NCI-H2227 treated with DMSO at 0.1 percent for 48 hours (cell line): Measurements from ENCODE around the gene VPS4B.
"Not testable (repeated sequence)": the region's sequence is repeated elsewhere in the genome, so short reads cannot be mapped to it uniquely, and the experiment has no call there.

Source experiments
- DNase-seq: peaks from one replicate; lab custom pipeline; 2025; lab: John Stamatoyannopoulos, UW

The VPS4B gene

GRCh38 chr18:63367053-63367953 is 55.0 kb downstream of the VPS4B start, which contains the start of gene KDSR:
KDSR (minus strand) TSS chr18:63367206; CDS start chr18:63367118, 88 bp downstream.
- DNase-seq = peak; percentile 98

GRCh38 chr18:63366213-63367052 is 55.8 kb downstream of the VPS4B start:
- DNase-seq = no peak

DNA sequence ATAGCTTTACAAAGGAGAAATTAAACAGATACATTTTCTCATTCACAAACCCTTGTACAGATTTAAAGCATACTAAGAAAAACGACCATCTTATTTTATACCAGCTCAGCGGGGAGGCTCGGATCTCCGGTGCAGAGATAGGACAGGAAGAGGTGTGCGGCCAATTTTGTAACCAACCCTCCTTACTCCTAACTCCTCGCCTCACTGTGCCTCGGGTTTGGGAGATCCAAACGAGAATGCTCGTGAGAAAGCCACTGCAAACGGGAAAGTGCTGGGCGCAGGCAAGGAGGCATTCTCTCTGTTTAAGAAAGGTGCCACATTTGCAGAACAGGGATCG is 56.4 kb downstream of the VPS4B start:
- no peak for DNase-seq

DNA sequence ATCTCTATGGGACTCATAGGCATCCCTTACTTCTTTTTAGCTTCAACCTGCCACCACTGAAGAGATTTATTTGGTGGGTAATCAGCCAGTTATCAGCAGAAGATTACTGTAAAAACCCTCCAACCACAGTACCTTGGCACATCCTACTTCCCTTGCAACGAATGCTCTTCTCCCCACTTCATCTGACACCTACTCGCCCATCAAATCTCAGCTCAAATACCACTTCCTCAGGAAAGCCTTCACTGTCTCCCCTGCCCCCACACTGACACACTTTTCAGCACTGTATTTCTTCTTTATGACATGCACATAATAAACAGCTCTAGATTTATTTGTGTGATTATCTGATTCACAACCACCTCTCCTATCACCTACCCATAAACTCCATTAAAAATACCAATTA is 58.3 kb downstream of the VPS4B start:
- no peak for DNase-seq

DNA sequence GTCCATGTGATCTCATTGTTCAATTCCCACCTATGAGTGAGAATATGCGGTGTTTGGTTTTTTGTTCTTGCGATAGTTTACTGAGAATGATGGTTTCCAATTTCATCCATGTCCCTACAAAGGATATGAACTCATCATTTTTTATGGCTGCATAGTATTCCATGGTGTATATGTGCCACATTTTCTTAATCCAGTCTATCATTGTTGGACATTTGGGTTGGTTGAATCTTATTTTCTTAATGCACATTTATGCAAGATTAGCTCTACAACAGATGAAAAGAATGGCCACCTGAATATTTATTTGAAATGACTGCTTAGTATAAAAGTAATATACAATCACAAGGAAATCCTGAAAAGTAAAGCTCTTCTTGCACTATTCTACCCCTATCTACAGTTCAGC is 58.9 kb downstream of the VPS4B start:
- not testable (repeated sequence) for DNase-seq

DNA sequence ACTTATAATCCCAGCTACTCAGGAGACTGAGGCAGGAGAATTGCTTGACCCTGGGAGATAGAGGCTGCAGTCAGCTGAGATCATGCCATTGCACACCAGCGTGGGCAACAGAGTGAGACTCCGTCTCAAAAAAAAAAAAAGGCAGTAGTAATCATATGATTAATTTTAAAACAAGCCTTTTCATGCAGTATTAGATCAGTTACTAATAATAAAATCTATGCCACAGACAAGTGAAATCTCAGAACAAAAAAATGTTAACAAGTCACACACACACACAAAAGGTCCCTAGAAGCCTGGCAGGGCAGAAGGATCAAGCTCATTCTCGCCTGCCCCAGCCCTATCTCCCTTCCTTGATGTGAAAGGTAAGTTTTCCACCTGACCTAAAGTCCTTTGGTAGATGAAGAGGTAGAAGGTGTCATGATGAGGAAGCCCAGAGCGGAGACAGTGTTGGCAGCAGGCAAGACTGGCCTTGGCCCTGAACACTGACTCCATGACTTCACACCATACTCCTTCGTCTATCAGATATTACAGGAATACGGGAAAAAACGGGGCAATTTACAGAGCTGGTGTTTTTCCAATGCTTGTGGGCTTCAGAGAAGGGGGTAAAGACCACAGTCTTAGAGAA is 65.9 kb downstream of the VPS4B start:
- DNase-seq = no peak

- no peak for DNase-seq
Observed at GRCh38 chr18:63350230-63350629, 72.0 kb downstream of the VPS4B start.

DNA sequence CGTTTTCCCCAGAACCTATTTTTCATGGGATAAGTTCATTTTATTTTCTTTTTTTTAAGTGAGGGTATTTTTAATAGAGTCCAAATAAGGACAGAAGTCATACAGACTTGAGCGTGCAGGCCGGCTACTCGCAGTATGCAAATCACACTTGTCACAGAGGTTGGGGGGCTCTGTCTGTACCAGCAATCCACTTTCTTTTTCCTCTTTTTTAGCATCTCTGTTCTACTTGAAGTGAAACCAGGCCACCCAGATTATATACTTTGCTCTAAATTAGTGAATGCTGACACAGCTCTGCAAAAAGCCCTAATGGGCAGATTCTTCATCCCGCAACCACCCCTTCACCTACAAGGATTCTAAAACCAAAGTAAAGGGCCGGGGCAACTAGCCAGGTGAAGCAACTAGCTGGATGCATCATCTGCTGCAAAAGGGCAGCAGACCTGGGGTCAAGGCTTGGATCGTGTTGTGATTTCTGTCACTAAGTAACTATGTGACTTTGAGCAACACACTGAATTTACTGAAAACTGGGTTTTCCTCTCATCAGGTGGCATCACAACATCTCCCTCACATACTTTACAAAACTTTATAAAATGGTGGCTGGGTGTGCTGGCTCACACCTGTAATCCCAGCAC is 73.7 kb downstream of the VPS4B start:
- DNase-seq = no peak

DNA sequence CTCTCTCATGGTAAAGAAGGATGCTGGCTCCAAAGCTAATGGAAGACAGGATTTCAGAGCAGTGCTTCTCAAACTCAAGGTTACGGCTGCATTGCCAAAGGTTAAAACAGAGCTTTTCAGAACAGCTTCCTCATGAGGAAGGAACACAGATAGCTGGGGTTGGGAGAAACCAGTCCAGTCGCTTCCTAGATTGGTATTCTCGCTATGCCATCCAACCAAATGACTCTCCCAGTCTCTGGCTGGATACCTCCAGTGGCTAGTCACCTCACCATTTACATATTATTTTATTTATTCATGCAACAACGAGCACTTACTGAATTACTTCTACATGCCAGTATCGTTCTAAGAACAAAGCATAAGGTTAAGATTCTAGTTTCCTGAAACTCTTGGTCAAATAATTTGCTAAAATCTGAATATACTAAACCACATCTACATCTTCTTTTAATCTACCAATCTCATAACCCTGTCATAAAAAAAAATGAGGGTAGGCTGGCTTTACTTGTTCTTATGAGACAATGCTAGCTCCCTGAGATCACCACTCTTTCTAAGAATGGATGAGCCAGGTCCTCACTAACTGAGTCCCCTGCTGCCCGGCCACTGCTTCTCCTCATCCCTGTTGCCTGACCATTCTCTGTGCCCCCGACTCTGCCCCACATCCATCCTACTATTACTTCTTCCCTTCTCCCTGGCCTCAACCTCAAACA is 75.6 kb downstream of the VPS4B start:
- DNase-seq = no peak

DNA sequence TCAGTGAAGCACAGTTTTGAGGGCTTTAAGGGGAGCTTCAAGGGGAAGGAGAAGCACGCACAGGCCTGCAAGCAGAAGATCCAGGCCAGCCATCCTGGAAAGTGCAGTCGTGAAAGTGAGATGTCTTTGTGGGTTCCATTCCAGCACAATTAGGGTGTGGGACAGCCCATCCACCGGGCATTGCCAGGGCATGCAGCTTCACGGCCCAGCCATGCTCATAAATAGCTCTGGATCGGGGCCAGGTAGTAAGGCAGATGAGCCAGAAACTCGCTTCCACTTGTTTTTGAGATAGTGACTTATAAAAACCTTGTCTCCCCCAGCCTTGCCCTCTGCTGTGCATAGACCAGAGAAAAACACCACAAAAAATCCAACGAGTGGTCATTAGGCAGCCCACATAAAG is 76.2 kb downstream of the VPS4B start:
- DNase-seq = no peak

- no peak for DNase-seq
Observed at GRCh38 chr18:63344918-63345317, 77.4 kb downstream of the VPS4B start.

- DNase-seq = no peak
Observed at GRCh38 chr18:63344263-63344662, 78.0 kb downstream of the VPS4B start.

- peak; percentile 62 for DNase-seq
Observed at GRCh38 chr18:63342206-63342605, 80.1 kb downstream of the VPS4B start.

- DNase-seq = peak; percentile 15
Observed at GRCh38 chr18:63339920-63340484, 82.3 kb downstream of the VPS4B start.
